Stimulated activated CD8-positive, alpha-beta memory T cell treated with anti-CD3 and anti-CD28 coated beads, Interleukin-15, amount 100 ng/mL, for 1 hour (primary cell): ENCODE measurements around the gene MUC2.

Experiments
- DNase-seq: peaks from one replicate; pipeline ENCODE4 v3.0.0-alpha.2; 2020; ENCODE audit warnings: low read depth

MUC2 gene

GRCh38 chr11:1051356-1052132, 23.1 kb upstream of the MUC2 start:
- DNase-seq, result no peak

- DNase-seq, result no peak
These were observed 22.3 kb upstream of the MUC2 start for GRCh38 chr11:1052133-1053011.

- no peak for DNase-seq
These were observed 21.4 kb upstream of the MUC2 start for GRCh38 chr11:1053121-1053901.

- no peak for DNase-seq
These were observed 20.2 kb upstream of the MUC2 start for GRCh38 chr11:1054143-1055108.

GRCh38 chr11:1055109-1055703, 19.5 kb upstream of the MUC2 start:
- no peak for DNase-seq

- DNase-seq, result no peak
These were observed 18.5 kb upstream of the MUC2 start for GRCh38 chr11:1055990-1056771.

- no peak for DNase-seq
These were observed 16.9 kb upstream of the MUC2 start for GRCh38 chr11:1057806-1058205.

- no peak for DNase-seq
These were observed 14.9 kb upstream of the MUC2 start for GRCh38 chr11:1059759-1060158.

- DNase-seq, result no peak
These were observed 14.3 kb upstream of the MUC2 start for GRCh38 chr11:1060410-1060809.

GRCh38 chr11:1060852-1061616, 13.6 kb upstream of the MUC2 start:
- no peak for DNase-seq

GRCh38 chr11:1062075-1062820, 12.4 kb upstream of the MUC2 start:
- no peak for DNase-seq

- no peak for DNase-seq
These were observed 10.5 kb upstream of the MUC2 start for GRCh38 chr11:1064167-1064566.

GRCh38 chr11:1067812-1068496, 6.7 kb upstream of the MUC2 start:
- DNase-seq, result no peak

- no peak for DNase-seq
These were observed 4.9 kb upstream of the MUC2 start for GRCh38 chr11:1069740-1070139.

GRCh38 chr11:1070594-1071462, 3.8 kb upstream of the MUC2 start:
- DNase-seq, result no peak

GRCh38 chr11:1071571-1072115, 3.0 kb upstream of the MUC2 start:
- no peak for DNase-seq
